Sigmoid colon (tissue), 4 donors: ENCODE measurements around the gene CD200R1.

Experiments used
- POLR2A ChIP-seq, 2 donors: fragments of 450-650 bp; IDR thresholded peaks; one replicate each; pipeline ENCODE4 v1.6.1; 2016; ENCODE audit warnings: antibody characterized with exemption in 2 of 2, mild to moderate bottlenecking in 2 of 2, moderate library complexity in 2 of 2
- POLR2AphosphoS5 ChIP-seq, 4 donors: sonication (generic); formaldehyde crosslinking; IDR thresholded peaks; one replicate each; pipeline ENCODE4 v1.6.1; 2017; ENCODE audit warnings: antibody characterized with exemption in 4 of 4
- TF ChIP-seq, protein P1 (sequence below), 4 experiments: fragments of 450-650 bp in 3 of 4; fragments of 200-600 bp in 1 of 4; IDR thresholded peaks; one replicate each; pipeline ENCODE4 v1.5.1; 2016 to 2019; ENCODE audit warnings: antibody characterized with exemption in 4 of 4, mild to moderate bottlenecking in 3 of 4, moderate library complexity in 2 of 4

DNA sequence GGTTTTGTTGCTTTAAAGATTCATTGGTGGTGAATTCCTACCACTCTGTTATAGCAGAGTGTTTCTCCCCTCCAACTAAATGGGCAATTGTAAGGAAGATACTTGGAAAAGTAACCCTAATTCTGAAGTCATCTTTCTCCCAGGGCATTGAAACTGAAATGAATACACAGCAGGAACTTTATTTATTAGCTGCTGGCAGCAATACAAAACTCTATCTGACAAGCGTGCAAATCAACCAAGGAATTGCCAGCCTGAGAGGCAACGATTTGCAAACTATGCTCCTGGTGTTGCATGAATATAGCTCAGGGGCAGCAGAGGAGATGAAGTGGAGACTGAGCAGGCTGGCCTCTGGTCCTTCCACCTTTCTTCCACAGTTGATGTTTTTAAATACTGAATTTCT lies 48.9 kb downstream of the CD200R1 start:
- no peak for TF ChIP-seq POLR2A (IDR thresholded peaks at IDR 0.05)
- TF ChIP-seq, protein P1, sequence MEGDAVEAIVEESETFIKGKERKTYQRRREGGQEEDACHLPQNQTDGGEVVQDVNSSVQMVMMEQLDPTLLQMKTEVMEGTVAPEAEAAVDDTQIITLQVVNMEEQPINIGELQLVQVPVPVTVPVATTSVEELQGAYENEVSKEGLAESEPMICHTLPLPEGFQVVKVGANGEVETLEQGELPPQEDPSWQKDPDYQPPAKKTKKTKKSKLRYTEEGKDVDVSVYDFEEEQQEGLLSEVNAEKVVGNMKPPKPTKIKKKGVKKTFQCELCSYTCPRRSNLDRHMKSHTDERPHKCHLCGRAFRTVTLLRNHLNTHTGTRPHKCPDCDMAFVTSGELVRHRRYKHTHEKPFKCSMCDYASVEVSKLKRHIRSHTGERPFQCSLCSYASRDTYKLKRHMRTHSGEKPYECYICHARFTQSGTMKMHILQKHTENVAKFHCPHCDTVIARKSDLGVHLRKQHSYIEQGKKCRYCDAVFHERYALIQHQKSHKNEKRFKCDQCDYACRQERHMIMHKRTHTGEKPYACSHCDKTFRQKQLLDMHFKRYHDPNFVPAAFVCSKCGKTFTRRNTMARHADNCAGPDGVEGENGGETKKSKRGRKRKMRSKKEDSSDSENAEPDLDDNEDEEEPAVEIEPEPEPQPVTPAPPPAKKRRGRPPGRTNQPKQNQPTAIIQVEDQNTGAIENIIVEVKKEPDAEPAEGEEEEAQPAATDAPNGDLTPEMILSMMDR (IDR thresholded peaks at IDR 0.05) = no peak
- no peak for TF ChIP-seq POLR2AphosphoS5 (IDR thresholded peaks at IDR 0.05)
